Loucy (cell line): ENCODE results near the gene DCUN1D3.
"Not testable (repeated sequence)": the region's sequence is repeated elsewhere in the genome, so short reads cannot be mapped to it uniquely, and the experiment has no call there.

Experiments used
- H2AFZ ChIP-seq: fragments of 200-600 bp; sonication (generic); 2 replicates; pipeline ENCODE4 v1.6.0; 2016; ENCODE audit warnings: antibody characterized with exemption, mild to moderate bottlenecking, low read length, moderate library complexity
- H3F3A ChIP-seq: fragments of 200-600 bp; 2 replicates; pipeline ENCODE4 v1.6.0; 2016; ENCODE audit warnings: antibody characterized with exemption, low read depth, mild to moderate bottlenecking
- H3K27me3 ChIP-seq: fragments of 200-600 bp; sonication (generic); 2 replicates; pipeline ENCODE4 v1.6.1; 2014; ENCODE audit warnings: low read length, mild to moderate bottlenecking; ENCODE audit not compliant: insufficient read depth, poor library complexity, severe bottlenecking
- H3K36me3 ChIP-seq: fragments of 200-600 bp; sonication (generic); 2 replicates; pipeline ENCODE4 v1.6.1; 2016; ENCODE audit warnings: low read length; ENCODE audit not compliant: insufficient read depth
- H3K4me1 ChIP-seq: fragments of 200-600 bp; sonication (generic); 2 replicates; pipeline ENCODE4 v1.5.1; 2014; ENCODE audit warnings: low read length, mild to moderate bottlenecking; ENCODE audit not compliant: insufficient read depth, poor library complexity, severe bottlenecking
- H3K4me2 ChIP-seq: fragments of 200-600 bp; sonication (generic); 2 replicates; pipeline ENCODE4 v1.6.0; 2014; ENCODE audit warnings: antibody characterized with exemption, low read length, low read depth, mild to moderate bottlenecking; ENCODE audit not compliant: poor library complexity, severe bottlenecking
- H3K4me3 ChIP-seq: fragments of 200-600 bp; sonication (generic); 2 replicates; pipeline ENCODE4 v1.5.1; 2014; ENCODE audit warnings: low read length, mild to moderate bottlenecking, mixed read lengths; ENCODE audit not compliant: poor library complexity, severe bottlenecking
- H3K79me2 ChIP-seq: fragments of 200-600 bp; sonication (generic); 2 replicates; pipeline ENCODE4 v1.6.1; 2014; ENCODE audit warnings: low read length; ENCODE audit not compliant: insufficient read depth
- H3K9ac ChIP-seq: fragments of 200-600 bp; sonication (generic); 2 replicates; pipeline ENCODE4 v1.6.0; 2014; ENCODE audit warnings: mild to moderate bottlenecking, low read depth, low read length, moderate library complexity; ENCODE audit not compliant: poor library complexity, severe bottlenecking
- H3K9me2 ChIP-seq: fragments of 200-600 bp; sonication (generic); replicated peaks from 2 replicates; pipeline ENCODE4 v1.6.1; 2016; ENCODE audit warnings: low read depth, low read length, mixed read lengths
- H3K9me3 ChIP-seq: fragments of 200-600 bp; sonication (generic); 2 replicates; pipeline ENCODE4 v1.6.1; 2014; ENCODE audit warnings: mild to moderate bottlenecking, antibody characterized with exemption, low read length, low read depth; ENCODE audit not compliant: insufficient read depth
- H4K20me1 ChIP-seq: fragments of 200-600 bp; sonication (generic); 2 replicates; pipeline ENCODE4 v1.6.0; 2014; ENCODE audit warnings: antibody characterized with exemption, low read length, mild to moderate bottlenecking; ENCODE audit not compliant: insufficient read depth, poor library complexity, severe bottlenecking
- EZH2phosphoT487 ChIP-seq: fragments of 200-600 bp; IDR thresholded peaks from 2 replicates; pipeline ENCODE4 v1.6.1; 2018; ENCODE audit warnings: antibody characterized with exemption, mild to moderate bottlenecking, moderate library complexity, borderline replicate concordance
- TF ChIP-seq, protein P1 (sequence below): fragments of 200-600 bp; sonication (generic); conservative IDR thresholded peaks from 2 replicates; pipeline ENCODE4 v1.5.1; 2014; ENCODE audit warnings: mild to moderate bottlenecking, antibody characterized with exemption, low read length

The DCUN1D3 gene

GRCh38 chr16:20865420-20866131 lies 34.6 kb downstream of the DCUN1D3 start:
- no peak overlapping the region for H3K4me3 ChIP-seq
- peaks cover 11% of the 10 kb centered on the region; the same call in 1 of the 2 replicates for H3K36me3 ChIP-seq
- TF ChIP-seq, protein P1, sequence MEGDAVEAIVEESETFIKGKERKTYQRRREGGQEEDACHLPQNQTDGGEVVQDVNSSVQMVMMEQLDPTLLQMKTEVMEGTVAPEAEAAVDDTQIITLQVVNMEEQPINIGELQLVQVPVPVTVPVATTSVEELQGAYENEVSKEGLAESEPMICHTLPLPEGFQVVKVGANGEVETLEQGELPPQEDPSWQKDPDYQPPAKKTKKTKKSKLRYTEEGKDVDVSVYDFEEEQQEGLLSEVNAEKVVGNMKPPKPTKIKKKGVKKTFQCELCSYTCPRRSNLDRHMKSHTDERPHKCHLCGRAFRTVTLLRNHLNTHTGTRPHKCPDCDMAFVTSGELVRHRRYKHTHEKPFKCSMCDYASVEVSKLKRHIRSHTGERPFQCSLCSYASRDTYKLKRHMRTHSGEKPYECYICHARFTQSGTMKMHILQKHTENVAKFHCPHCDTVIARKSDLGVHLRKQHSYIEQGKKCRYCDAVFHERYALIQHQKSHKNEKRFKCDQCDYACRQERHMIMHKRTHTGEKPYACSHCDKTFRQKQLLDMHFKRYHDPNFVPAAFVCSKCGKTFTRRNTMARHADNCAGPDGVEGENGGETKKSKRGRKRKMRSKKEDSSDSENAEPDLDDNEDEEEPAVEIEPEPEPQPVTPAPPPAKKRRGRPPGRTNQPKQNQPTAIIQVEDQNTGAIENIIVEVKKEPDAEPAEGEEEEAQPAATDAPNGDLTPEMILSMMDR: no peak
- no peak for TF ChIP-seq EZH2phosphoT487
- no peaks in the 10 kb centered on the region for H4K20me1 ChIP-seq
- no peaks in the 10 kb centered on the region for H3K9me2 ChIP-seq
- H3K9me3 ChIP-seq: no peaks in the 10 kb centered on the region
- H3K9ac ChIP-seq: peak overlapping the region; percentile 73
- peak overlapping the region; percentile 52 for H3K4me2 ChIP-seq
- no peak overlapping the region for H2AFZ ChIP-seq
- H3K4me1 ChIP-seq: peaks cover 31% of the 10 kb centered on the region
- no peaks in the 10 kb centered on the region for H3K27me3 ChIP-seq
- H3F3A ChIP-seq: no peaks in the 10 kb centered on the region
- H3K79me2 ChIP-seq: peaks cover 70% of the 10 kb centered on the region

GRCh38 chr16:20864376-20864775 lies 35.8 kb downstream of the DCUN1D3 start:
- H3F3A ChIP-seq, H2AFZ ChIP-seq, H3K27me3 ChIP-seq, H3K4me2 ChIP-seq, H3K9me2 ChIP-seq, H3K9me3 ChIP-seq, H3K9ac ChIP-seq, H4K20me1 ChIP-seq, H3K4me3 ChIP-seq: not testable (repeated sequence)
- Histone ChIP-seq H3K36me3 (peaks cover 22% of the 10 kb centered on the region; the same call in 1 of the 2 replicates), H3K4me1 (peaks cover 22% of the 10 kb centered on the region), H3K79me2 (peaks cover 62% of the 10 kb centered on the region)

DNA sequence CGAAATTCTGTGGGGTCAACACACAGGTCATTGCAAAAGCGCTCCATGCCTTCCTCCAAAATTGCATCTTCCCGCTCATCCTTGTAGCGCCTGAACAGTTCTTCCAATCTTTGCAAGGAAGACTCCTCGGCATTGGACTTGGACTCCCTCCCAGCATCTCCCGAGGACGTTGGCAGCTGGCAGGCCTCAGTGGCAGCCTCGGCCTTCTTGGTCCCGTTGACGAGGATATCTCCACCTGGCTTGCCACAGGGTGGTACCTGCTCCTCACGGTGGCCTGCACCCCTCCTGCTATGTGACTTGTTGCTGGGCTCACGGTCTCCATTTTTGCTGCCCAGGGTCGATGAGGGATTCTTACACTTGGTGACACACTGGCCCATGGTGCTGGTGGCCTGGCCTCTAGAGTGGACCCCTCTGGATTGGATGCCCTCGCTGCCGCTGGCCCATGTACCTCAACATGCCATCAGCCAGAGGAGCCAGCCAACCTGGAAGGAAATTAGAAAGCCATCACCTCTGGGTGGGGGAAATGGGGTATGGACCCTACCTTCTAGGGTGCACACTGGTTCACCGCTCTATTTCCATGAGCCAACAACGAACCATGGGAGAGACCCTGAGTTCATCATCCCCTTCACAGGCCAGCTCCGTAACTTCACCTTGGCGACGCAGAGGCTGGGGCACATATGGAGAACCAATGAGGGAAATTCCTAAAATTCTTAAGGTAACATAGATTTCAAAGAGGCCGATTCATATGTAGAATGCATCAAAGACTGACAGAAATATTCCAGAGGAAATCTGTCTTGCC lies 37.8 kb downstream of the DCUN1D3 start:
- TF ChIP-seq, protein P1: no peak
- TF ChIP-seq EZH2phosphoT487: no peak
- H3K4me3 ChIP-seq: no peak overlapping the region
- no peak overlapping the region for H2AFZ ChIP-seq
- no peak overlapping the region for H3K9ac ChIP-seq
- H3F3A ChIP-seq: no peaks in the 10 kb centered on the region
- peaks cover 26% of the 10 kb centered on the region; the same call in 1 of the 2 replicates for H3K36me3 ChIP-seq
- H3K4me1 ChIP-seq: peaks cover 22% of the 10 kb centered on the region
- no peak overlapping the region for H3K4me2 ChIP-seq
- H3K9me2 ChIP-seq: no peaks in the 10 kb centered on the region
- H4K20me1 ChIP-seq: no peaks in the 10 kb centered on the region
- peaks cover 47% of the 10 kb centered on the region for H3K79me2 ChIP-seq
- no peaks in the 10 kb centered on the region for H3K9me3 ChIP-seq
- H3K27me3 ChIP-seq: no peaks in the 10 kb centered on the region

- H3K4me3 ChIP-seq, H3K9ac ChIP-seq, H3K27me3 ChIP-seq, H3K9me2 ChIP-seq, H3K9me3 ChIP-seq, H2AFZ ChIP-seq, H4K20me1 ChIP-seq, H3K4me2 ChIP-seq, H3F3A ChIP-seq: not testable (repeated sequence)
- Histone ChIP-seq H3K36me3 (peaks cover 31% of the 10 kb centered on the region; the same call in 1 of the 2 replicates), H3K79me2 (peaks cover 34% of the 10 kb centered on the region), H3K4me1 (peaks cover 15% of the 10 kb centered on the region)
These were observed 39.2 kb downstream of the DCUN1D3 start for GRCh38 chr16:20860995-20861394.
